Endothelial cell of umbilical vein (primary cell): ENCODE results near the gene UBE2Q2.

Source experiments
- EZH2 ChIP-seq: IDR thresholded peaks from 2 replicates; pipeline ENCODE4 v1.6.1; 2012; ENCODE audit warnings: borderline replicate concordance, low read depth, mild to moderate bottlenecking, moderate library complexity, low read length, inconsistent platforms; ENCODE audit not compliant: severe bottlenecking
- FOS ChIP-seq: IDR thresholded peaks from 2 replicates; pipeline ENCODE4 v1.6.1; 2011; ENCODE audit warnings: mild to moderate bottlenecking, low read length, moderate library complexity, borderline replicate concordance; ENCODE audit not compliant: insufficient read depth
- POLR2A ChIP-seq: IDR thresholded peaks from 2 replicates; pipeline ENCODE4 v1.6.1; 2012; ENCODE audit warnings: low read depth, mild to moderate bottlenecking, control low read depth, low read length
- POLR2AphosphoS5 ChIP-seq: IDR thresholded peaks from 2 replicates; pipeline ENCODE4 v1.6.1; 2012; ENCODE audit warnings: low read depth, mild to moderate bottlenecking, control low read depth, low read length, moderate library complexity; ENCODE audit not compliant: insufficient read depth
- TF ChIP-seq, protein P1 (sequence below), 2 donors: IDR thresholded peaks; 1 replicate in 1 of 2; 2 replicates in 1 of 2; pipeline ENCODE4 v1.5.1; 2011; ENCODE audit warnings: low read length in 2 of 2, mild to moderate bottlenecking in 2 of 2, moderate library complexity in 2 of 2, control low read depth in 1 of 2, inconsistent platforms in 1 of 2, low read depth in 1 of 2; ENCODE audit not compliant: insufficient read depth in 1 of 2; ENCODE audit errors: extremely low read depth in 1 of 2

DNA sequence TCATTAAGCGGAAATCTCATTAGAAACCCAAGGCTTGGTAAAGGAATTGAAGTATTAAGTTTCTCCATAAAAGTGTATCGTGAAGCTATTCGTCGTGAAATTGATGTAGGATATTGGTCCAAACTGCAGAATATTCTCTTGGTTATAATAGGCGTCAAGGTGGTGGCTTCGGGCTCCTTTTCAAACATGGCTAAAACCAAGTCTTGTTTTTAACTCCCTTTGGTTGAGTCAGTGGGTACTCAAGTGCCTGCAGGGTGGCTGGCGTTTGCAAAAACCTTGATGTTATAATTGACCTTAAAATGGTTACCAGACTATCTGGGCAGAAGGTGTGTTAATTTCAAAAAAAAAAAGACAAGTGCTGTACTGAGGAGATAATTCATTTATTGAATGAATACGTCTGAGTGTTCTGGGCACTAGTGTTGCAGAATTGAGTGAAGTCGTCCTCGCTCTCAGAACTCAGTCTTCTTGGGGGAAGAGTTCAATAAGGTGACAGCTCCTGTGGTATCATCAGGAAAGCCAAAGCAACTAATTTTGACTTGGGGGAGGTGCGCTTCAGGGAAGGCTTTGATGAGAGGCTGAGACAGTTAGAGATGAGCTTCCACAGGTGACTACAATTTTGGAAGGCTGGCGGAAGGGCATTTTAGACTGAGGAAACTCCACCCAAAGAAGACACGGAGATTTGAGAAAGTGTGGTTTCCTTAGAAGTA, 1.5 kb downstream of the UBE2Q2 start:
- no peak for TF ChIP-seq FOS
- TF ChIP-seq, protein P1, sequence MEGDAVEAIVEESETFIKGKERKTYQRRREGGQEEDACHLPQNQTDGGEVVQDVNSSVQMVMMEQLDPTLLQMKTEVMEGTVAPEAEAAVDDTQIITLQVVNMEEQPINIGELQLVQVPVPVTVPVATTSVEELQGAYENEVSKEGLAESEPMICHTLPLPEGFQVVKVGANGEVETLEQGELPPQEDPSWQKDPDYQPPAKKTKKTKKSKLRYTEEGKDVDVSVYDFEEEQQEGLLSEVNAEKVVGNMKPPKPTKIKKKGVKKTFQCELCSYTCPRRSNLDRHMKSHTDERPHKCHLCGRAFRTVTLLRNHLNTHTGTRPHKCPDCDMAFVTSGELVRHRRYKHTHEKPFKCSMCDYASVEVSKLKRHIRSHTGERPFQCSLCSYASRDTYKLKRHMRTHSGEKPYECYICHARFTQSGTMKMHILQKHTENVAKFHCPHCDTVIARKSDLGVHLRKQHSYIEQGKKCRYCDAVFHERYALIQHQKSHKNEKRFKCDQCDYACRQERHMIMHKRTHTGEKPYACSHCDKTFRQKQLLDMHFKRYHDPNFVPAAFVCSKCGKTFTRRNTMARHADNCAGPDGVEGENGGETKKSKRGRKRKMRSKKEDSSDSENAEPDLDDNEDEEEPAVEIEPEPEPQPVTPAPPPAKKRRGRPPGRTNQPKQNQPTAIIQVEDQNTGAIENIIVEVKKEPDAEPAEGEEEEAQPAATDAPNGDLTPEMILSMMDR (IDR thresholded peaks at IDR 0.05; ENCODE audit: extremely low read depth in 1 of 2, insufficient read depth in 1 of 2, low read depth in 1 of 2, low read length in 2 of 2) = no peak
- no peak for TF ChIP-seq POLR2AphosphoS5
- TF ChIP-seq EZH2 = no peak
- no peak for TF ChIP-seq POLR2A
